ENCODE measurements around the gene LRRC1. TPM values are rescaled to one million over a fixed set of nuclear protein-coding genes. Genes with fewer than 3 reads are reported as not detected.

LRRC1 gene
- total and polyA plus RNA-seq, 2 of the 13 experiments (the other 11 are each of a cell fraction or from before 2014, with no cell fraction given): 15.6 to 27.7 TPM

- TF ChIP-seq ZXDC (CRISPR knock-in tag; IDR thresholded peaks at IDR 0.05) (no peak), TEAD3 (CRISPR knock-in tag; optimal IDR thresholded peaks at IDR 0.05; ENCODE audit: borderline replicate concordance) (peak; percentile 3), ERF (CRISPR knock-in tag; IDR thresholded peaks at IDR 0.05) (peak; percentile 7; the same call in 1 of the 2 replicates), HMGXB4 (CRISPR knock-in tag; IDR thresholded peaks at IDR 0.05; ENCODE audit: borderline replicate concordance in 1 of 2, low read depth in 1 of 2) (0 out of 4 replicates have a peak, but pooled peaks of 1 of the 2 experiments have one; percentile 1), ZBTB7B (CRISPR knock-in tag; IDR thresholded peaks at IDR 0.05) (0 out of 2 replicates have a peak, but pooled peaks have one; percentile 2), NR2F1 (CRISPR knock-in tag; IDR thresholded peaks at IDR 0.05) (no peak), ZEB1 (IDR thresholded peaks at IDR 0.05; ENCODE audit: insufficient replicate concordance, low read depth) (peak; percentile 21), NR1H2 (CRISPR knock-in tag; IDR thresholded peaks at IDR 0.05; ENCODE audit: borderline replicate concordance, low read depth) (no peak), THAP7 (CRISPR knock-in tag; IDR thresholded peaks at IDR 0.05) (peak; percentile 33; the same call in 1 of the 2 replicates), ZNF280B (CRISPR knock-in tag; IDR thresholded peaks at IDR 0.05; ENCODE audit: borderline replicate concordance) (0 out of 2 replicates have a peak, but pooled peaks have one; percentile 25), KDM5A (IDR thresholded peaks at IDR 0.05; ENCODE audit: borderline replicate concordance, low read length) (peak; percentile 53; the same call in 1 of the 2 replicates), ZNF562 (CRISPR knock-in tag; IDR thresholded peaks at IDR 0.05; ENCODE audit: borderline replicate concordance) (no peak), KMT2B (CRISPR knock-in tag; IDR thresholded peaks at IDR 0.05) (peak; percentile 62; the same call in 1 of the 2 replicates), ZNF367 (CRISPR knock-in tag; IDR thresholded peaks at IDR 0.05; ENCODE audit: borderline replicate concordance) (peak; percentile 44; the same call in 1 of the 2 replicates), FOXA3 (CRISPR knock-in tag; IDR thresholded peaks at IDR 0.05) (no peak), MED1 (CRISPR knock-in tag; IDR thresholded peaks at IDR 0.05) (no peak), SMAD9 (CRISPR knock-in tag; IDR thresholded peaks at IDR 0.05) (no peak), ZNF333 (CRISPR knock-in tag; IDR thresholded peaks at IDR 0.05; ENCODE audit: borderline replicate concordance) (peak; percentile 18; the same call in 1 of the 2 replicates), MIXL1 (CRISPR knock-in tag; IDR thresholded peaks at IDR 0.05) (no peak), ZNF775 (CRISPR knock-in tag; IDR thresholded peaks at IDR 0.05; ENCODE audit: borderline replicate concordance) (peak; percentile 1; the same call in 1 of the 2 replicates), ISX (CRISPR knock-in tag; conservative IDR thresholded peaks at IDR 0.05) (0 out of 2 replicates have a peak, but pooled peaks have one; percentile 37), SP140L (CRISPR knock-in tag; IDR thresholded peaks at IDR 0.05; ENCODE audit: borderline replicate concordance) (0 out of 2 replicates have a peak, but pooled peaks have one; percentile 14), ZSCAN25 (CRISPR knock-in tag; IDR thresholded peaks at IDR 0.05) (peak; percentile 9; the same call in 1 of the 2 replicates)
These were observed 516 bp downstream of the LRRC1 start (continued) for GRCh38 chr6:53795340-53795701.

Data from HepG2 (cell line).